ENCODE results near the gene DACT2.

DNA sequence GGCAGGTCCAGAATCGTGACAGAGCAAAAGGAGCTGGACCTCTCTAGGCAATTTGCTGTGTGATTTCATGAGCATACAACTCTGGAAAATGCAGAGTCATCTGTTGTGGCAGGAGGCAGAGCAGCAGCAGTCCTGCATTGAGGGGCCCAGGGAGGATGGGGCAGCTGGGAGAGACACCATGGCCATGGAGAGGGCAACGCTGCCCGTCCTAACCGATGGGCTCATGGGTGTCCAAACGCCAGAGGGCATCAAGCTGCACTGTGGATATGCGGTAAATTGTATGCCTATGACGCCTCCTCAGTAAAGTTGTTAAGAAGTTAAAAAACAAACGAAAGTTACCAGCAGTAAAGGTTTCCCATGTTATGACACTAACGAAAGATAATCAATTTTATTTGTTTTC lies 42.2 kb upstream of the DACT2 start:
- no peak for TF ChIP-seq POLR2A (IDR thresholded peaks at IDR 0.05)
- TF ChIP-seq, protein P1, sequence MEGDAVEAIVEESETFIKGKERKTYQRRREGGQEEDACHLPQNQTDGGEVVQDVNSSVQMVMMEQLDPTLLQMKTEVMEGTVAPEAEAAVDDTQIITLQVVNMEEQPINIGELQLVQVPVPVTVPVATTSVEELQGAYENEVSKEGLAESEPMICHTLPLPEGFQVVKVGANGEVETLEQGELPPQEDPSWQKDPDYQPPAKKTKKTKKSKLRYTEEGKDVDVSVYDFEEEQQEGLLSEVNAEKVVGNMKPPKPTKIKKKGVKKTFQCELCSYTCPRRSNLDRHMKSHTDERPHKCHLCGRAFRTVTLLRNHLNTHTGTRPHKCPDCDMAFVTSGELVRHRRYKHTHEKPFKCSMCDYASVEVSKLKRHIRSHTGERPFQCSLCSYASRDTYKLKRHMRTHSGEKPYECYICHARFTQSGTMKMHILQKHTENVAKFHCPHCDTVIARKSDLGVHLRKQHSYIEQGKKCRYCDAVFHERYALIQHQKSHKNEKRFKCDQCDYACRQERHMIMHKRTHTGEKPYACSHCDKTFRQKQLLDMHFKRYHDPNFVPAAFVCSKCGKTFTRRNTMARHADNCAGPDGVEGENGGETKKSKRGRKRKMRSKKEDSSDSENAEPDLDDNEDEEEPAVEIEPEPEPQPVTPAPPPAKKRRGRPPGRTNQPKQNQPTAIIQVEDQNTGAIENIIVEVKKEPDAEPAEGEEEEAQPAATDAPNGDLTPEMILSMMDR (IDR thresholded peaks at IDR 0.05): no peak

Data from right lobe of liver (tissue), 4 donors.